ENCODE measurements around the gene UNC5C. TPM values are rescaled to one million over a fixed set of nuclear protein-coding genes. Genes with fewer than 3 reads are reported as not detected.

The UNC5C gene
- total RNA-seq, 1 experiment from 2014 or later, result not detected

DNA sequence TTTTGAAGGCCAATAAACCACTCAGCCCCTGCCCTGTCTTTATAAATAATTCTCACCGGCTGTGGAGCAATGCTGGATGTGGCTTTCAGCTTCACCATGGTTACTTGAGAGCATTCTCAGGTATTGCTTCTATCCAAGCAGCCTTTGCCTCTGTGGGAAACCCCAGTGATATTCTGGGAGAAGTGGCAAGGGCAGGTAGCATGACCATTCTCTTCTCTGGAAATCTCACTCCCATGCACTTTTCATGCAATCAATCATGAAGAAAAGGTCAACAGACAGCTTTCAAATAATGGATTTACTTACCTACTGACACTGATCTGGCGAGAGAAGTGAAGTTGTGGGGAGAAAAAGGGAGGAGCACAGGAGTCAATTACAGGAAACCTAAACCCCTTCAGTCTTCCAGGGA is 49.5 kb downstream of the UNC5C start:
- in situ Hi-C loops (cut with HindIII; ENCODE audit: low sequenced_read_pairs), result no loop called here

DNA sequence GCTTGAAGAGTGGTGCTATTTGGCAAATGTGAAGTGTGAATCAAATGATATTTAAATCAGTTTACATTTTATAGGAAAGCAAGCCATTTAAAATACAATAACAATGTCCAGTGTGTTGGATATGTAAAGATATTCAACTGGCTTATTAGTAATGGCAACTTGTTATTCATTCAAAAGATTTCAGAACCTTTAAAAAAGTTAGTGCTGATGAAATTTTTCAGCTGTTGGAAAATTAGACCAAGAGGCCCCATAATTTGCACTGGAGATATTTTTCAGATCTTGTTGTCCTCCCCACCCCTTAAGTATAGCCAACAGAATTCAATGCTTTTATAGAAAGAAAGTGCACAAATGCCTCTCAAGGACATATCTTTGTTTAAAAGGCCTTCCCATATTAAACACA is 54.6 kb downstream of the UNC5C start:
- in situ Hi-C loops (cut with HindIII; ENCODE audit: low sequenced_read_pairs), result no loop called here
- DNase-seq (ENCODE audit: low spot score), result no peak

More for the DNA sequence above, 49.5 kb downstream of the UNC5C start:
- no peak for DNase-seq (ENCODE audit: low spot score)

GRCh38 chr4:95478679-95479078 is 70.1 kb downstream of the UNC5C start:
- no peak for DNase-seq (ENCODE audit: low spot score)
- in situ Hi-C loops (cut with HindIII; ENCODE audit: low sequenced_read_pairs), result no loop called here

GRCh38 chr4:95476121-95476520 is 72.7 kb downstream of the UNC5C start:
- no peak for DNase-seq (ENCODE audit: low spot score)

GRCh38 chr4:95472534-95472933 is 76.2 kb downstream of the UNC5C start:
- DNase-seq (ENCODE audit: low spot score), result no peak
- in situ Hi-C loops (cut with HindIII; ENCODE audit: low sequenced_read_pairs), result no loop called here

More at GRCh38 chr4:95476121-95476520, 72.7 kb downstream of the UNC5C start:
- in situ Hi-C loops (cut with HindIII; ENCODE audit: low sequenced_read_pairs), result no loop called here

DNA sequence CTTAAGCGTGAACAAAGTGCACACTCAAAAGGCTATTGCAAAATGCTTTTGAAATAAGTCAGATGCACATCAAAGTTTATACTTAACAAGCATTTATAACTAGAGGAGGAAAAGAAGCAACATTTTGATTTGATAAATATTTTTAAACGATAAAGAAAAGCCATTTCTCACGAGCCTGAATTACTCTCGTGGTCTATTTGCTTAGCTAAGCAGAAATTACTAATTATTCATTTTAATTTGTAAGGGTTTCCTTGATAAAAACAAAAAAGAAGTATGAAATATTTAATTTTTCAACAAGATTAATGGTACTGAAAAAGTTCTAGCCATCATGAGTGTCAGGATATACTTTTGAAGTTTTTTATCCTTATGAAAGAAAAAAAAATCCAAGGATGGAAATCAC is 78.2 kb downstream of the UNC5C start:
- DNase-seq (ENCODE audit: low spot score), result no peak
- in situ Hi-C loops (cut with HindIII; ENCODE audit: low sequenced_read_pairs), result no loop called here

- in situ Hi-C loops (cut with HindIII; ENCODE audit: low sequenced_read_pairs), result no loop called here
- no peak for DNase-seq (ENCODE audit: low spot score)
Measured at GRCh38 chr4:95469617-95470016, 79.2 kb downstream of the UNC5C start.

- in situ Hi-C loops (cut with HindIII; ENCODE audit: low sequenced_read_pairs), result no loop called here
- DNase-seq (ENCODE audit: low spot score), result no peak
Measured at GRCh38 chr4:95466791-95467190, 82.0 kb downstream of the UNC5C start.

- DNase-seq (ENCODE audit: low spot score), result no peak
- in situ Hi-C loops (cut with HindIII; ENCODE audit: low sequenced_read_pairs), result no loop called here
Measured at GRCh38 chr4:95465010-95465409, 83.8 kb downstream of the UNC5C start.

GRCh38 chr4:95462921-95463320 is 85.9 kb downstream of the UNC5C start:
- no peak for DNase-seq (ENCODE audit: low spot score)
- in situ Hi-C loops (cut with HindIII; ENCODE audit: low sequenced_read_pairs), result no loop called here

- no peak for DNase-seq (ENCODE audit: low spot score)
- in situ Hi-C loops (cut with HindIII; ENCODE audit: low sequenced_read_pairs), result no loop called here
Measured at GRCh38 chr4:95457353-95457752, 91.4 kb downstream of the UNC5C start.

DNA sequence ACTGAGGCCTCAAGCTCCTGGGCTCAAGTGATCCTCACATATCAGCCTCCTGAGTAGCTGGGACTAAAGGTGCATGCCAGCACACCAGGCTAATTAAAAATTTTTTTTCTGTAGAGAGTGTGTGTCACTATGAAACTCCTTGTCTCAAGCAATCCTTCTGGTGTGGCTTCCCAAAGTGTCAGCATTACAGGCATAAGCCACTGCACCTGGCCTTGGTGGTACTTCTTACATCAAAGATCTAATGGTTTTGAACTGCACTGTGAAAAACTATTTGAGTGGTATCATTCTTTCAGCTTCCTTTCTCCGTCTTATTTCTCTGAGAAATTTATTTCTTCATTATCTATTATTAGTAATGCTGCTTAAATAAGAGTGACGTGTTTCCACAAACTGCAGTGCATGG is 98.5 kb downstream of the UNC5C start:
- in situ Hi-C loops (cut with HindIII; ENCODE audit: low sequenced_read_pairs), result no loop called here
- DNase-seq (ENCODE audit: low spot score), result no peak

- in situ Hi-C loops (cut with HindIII; ENCODE audit: low sequenced_read_pairs), result no loop called here
- DNase-seq (ENCODE audit: low spot score), result no peak
Measured at GRCh38 chr4:95446173-95446572, 102.6 kb downstream of the UNC5C start.

GRCh38 chr4:95445251-95445650 is 103.5 kb downstream of the UNC5C start:
- in situ Hi-C loops (cut with HindIII; ENCODE audit: low sequenced_read_pairs), result no loop called here
- no peak for DNase-seq (ENCODE audit: low spot score)

DNA sequence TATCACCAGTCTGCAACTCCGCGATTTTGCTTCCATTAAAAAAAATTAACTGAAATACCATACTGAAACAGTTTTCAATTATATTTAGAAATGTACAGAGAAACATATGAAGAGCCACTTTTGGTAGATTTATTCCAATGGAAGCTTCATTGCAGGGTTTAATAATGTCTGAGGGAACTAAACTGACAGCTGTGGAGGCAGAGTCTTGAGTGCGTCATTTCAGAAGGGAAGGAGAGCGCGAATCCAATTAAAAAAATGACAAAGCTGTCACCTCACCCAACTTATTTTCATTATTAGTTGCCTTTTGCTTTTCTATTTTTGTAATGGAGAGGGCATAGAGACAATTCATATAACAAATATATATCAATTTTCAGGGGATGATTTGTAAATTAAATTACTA is 104.0 kb downstream of the UNC5C start:
- in situ Hi-C loops (cut with HindIII; ENCODE audit: low sequenced_read_pairs), result no loop called here
- no peak for DNase-seq (ENCODE audit: low spot score)

DNA sequence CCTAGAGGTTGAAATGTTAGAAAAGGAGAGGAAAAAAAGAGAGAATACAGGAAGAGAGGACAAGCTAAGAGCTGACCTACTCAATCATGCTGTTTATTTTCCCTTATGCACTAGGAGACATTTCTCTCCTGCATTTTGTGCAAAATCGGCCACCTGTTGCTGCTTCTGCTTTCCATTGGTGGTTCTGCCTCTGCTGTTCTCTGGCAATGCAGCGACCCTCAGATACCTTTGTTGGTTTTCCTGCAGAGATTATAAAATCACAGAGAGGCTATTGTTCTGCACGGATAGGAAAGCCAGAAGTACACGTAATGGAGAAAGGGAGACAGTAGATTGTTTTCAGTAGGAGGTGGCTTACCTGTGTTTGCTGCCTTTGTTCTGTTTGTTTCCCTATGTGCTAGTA is 108.9 kb downstream of the UNC5C start:
- DNase-seq (ENCODE audit: low spot score), result no peak
- in situ Hi-C loops (cut with HindIII; ENCODE audit: low sequenced_read_pairs), result no loop called here

DNA sequence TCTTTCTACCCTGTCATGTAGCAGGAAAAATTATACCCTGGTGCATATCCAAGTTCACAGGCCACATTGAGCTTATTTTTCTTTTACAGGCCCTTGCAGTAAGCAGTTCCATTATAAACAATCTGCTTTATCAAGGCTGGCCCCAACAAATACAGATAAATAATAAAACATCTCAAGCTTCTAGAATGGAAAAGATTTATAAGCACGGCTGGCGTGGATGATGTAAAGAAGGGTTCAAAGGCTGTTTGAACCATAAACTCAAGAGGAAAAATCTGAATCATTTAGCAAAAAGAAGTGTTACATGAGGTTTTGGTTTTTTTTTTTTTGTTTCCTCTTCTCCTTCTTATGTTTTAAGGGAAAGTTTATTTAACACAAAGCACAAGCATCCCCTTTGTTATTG is 109.7 kb downstream of the UNC5C start:
- DNase-seq (ENCODE audit: low spot score), result no peak
- in situ Hi-C loops (cut with HindIII; ENCODE audit: low sequenced_read_pairs), result no loop called here

DNA sequence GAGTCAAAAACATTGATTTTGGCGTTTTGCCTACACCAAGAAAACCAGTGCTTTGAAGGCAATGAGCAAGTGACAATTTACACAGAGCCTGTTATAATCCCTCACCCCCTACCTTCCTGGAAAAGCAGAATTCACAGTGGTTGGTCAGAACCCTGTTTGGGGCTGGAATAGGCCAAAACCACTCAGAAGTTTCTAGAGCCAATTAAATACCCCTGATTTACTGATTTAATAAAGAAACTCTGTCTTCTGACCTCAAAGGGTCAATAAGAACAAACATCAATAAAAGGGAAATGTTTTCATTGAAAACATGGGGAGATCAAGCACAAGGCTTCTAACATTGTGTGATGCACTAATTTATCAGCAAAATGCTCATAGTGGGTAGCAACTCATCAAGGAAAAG is 116.3 kb downstream of the UNC5C start:
- DNase-seq (ENCODE audit: low spot score), result no peak
- in situ Hi-C loops (cut with HindIII; ENCODE audit: low sequenced_read_pairs), result no loop called here

- in situ Hi-C loops (cut with HindIII; ENCODE audit: low sequenced_read_pairs), result no loop called here
- DNase-seq (ENCODE audit: low spot score), result no peak
Measured at GRCh38 chr4:95431678-95432077, 117.1 kb downstream of the UNC5C start.

GRCh38 chr4:95429416-95429815 is 119.4 kb downstream of the UNC5C start:
- no peak for DNase-seq (ENCODE audit: low spot score)
- in situ Hi-C loops (cut with HindIII; ENCODE audit: low sequenced_read_pairs), result no loop called here

GRCh38 chr4:95428291-95429070 is 120.3 kb downstream of the UNC5C start:
- no peak for DNase-seq (ENCODE audit: low spot score)
- in situ Hi-C loops (cut with HindIII; ENCODE audit: low sequenced_read_pairs), result no loop called here

All from G401 (cell line).